HL-60/S4 (cell line): ENCODE measurements around the gene STON2.
"Not testable (repeated sequence)": the region's sequence is repeated elsewhere in the genome, so short reads cannot be mapped to it uniquely, and the experiment has no call there.

Experiments
- in situ Hi-C: fragments of 300-500 bp; cut with MboI; formaldehyde crosslinking; loops from 2 replicates; pipeline ENCODE4 v1.14.3; 2022; ENCODE audit warnings: low sequenced_read_pairs

Gene STON2, protein sequence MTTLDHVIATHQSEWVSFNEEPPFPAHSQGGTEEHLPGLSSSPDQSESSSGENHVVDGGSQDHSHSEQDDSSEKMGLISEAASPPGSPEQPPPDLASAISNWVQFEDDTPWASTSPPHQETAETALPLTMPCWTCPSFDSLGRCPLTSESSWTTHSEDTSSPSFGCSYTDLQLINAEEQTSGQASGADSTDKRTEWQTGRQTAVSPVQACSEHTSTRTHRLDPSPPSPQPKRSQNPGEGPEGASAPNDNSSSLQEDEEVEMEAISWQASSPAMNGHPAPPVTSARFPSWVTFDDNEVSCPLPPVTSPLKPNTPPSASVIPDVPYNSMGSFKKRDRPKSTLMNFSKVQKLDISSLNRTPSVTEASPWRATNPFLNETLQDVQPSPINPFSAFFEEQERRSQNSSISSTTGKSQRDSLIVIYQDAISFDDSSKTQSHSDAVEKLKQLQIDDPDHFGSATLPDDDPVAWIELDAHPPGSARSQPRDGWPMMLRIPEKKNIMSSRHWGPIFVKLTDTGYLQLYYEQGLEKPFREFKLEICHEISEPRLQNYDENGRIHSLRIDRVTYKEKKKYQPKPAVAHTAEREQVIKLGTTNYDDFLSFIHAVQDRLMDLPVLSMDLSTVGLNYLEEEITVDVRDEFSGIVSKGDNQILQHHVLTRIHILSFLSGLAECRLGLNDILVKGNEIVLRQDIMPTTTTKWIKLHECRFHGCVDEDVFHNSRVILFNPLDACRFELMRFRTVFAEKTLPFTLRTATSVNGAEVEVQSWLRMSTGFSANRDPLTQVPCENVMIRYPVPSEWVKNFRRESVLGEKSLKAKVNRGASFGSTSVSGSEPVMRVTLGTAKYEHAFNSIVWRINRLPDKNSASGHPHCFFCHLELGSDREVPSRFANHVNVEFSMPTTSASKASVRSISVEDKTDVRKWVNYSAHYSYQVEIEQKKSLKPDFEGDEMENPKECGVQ

DNA sequence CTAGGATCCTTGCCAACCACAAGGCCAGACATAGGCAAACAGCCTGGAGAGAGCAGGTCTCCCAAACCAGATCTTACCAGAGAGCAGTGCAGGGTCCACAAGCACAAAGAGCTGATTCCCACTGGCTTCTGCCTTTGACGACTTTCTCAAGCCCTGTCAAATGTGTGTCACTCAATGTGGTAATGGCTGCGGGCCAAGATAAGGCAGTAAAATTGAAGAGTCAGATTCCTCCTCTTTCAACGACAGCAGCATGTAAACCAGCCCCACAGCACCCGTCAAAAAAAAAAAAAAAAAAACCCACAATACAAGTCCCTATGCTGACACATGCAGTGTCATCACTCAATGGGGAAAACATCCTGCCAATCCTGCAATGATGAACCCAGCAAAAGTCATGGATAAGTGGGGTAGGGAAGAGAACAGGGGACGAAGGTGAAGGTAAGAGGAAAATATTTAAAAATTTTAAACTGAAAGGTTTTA, at the start of gene STON2:
TSS of gene STON2 (minus strand) at position 123 of the 477 bp plus-strand sequence. CDS start 1,942 bp downstream, outside the sequence.
- in situ Hi-C loops = no loop called here

- in situ Hi-C loops = no loop called here
Measured at GRCh38 chr14:81449576-81449975, 49.5 kb upstream of the STON2 start.

DNA sequence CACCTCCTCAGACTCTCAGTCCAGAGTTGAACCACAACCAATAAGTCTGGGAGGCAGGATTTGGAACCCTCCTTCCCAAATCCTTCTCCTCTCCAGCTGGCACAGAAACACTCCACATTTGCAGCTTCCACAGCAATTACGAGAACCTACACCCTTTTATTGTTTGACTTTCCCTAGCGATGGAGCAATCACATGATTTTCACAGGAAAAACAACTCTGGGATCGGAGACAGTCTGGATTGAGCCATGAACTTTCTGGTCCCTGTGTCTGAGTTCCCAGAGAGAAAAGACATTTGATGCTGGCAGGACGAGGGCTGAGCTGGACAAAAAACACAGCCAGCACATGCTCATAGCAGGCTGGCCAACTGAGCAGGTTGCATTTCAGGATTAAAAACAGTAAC, 49.0 kb upstream of the STON2 start:
- in situ Hi-C loops = no loop called here

DNA sequence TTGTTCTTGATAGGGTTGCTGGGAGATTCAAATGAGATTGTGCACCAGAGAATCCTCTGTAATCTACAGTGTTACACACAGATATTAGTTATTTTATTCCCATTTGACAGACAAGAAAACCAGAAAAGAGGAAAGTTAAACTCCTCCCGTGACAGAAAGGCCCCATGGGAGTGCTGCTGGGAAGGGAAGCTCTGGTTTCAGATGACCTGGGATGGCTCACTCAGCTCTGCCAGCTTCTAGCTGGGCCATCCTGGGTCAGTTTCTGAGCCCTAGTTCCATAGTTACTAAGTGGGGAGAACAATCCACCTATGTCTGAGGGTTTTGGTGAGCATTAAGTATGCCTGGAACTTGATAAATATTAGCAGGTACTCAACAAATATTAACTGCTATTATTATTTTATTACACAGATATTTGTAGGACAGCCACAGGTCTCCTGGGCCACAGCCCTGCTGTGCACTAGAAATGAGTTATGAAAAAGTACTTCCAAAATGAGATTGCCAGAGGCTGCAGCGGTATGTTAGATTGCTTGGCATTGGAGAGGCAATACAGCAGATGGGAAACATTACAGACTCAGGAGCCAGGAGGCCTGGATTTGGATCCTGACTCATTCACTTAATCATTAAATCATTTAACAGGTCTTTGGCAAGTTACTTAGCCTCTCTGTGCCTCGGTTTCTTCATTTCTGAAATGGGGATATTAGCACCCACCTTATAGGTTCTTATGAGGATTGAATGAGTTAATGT, 47.1 kb upstream of the STON2 start:
- in situ Hi-C loops = no loop called here

GRCh38 chr14:81446279-81447007, 46.3 kb upstream of the STON2 start:
- in situ Hi-C loops = no loop called here

DNA sequence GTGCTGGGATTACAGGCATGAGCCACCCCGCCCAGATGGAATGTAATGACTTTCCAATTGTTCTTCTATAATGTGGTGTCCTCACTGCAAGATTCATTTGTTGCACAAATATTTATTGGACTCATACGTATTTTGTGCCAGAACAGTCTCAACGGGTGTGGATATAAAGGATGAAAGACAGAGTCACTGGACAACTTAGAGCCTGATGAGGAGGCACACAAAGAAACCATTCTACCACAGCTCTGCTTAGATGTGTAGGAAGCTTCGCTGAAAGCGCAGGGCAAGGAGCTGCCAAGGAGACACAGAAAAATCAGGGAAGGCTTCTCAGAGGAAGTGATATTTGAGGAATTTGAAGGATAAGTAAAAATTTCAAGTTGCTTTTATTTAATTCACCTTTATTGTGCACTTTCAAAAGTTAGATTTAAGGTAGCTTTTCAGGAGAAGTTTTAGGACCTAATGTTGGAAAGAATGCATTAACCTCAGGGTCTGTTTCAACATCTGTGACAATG, 41.6 kb upstream of the STON2 start:
- in situ Hi-C loops = no loop called here

DNA sequence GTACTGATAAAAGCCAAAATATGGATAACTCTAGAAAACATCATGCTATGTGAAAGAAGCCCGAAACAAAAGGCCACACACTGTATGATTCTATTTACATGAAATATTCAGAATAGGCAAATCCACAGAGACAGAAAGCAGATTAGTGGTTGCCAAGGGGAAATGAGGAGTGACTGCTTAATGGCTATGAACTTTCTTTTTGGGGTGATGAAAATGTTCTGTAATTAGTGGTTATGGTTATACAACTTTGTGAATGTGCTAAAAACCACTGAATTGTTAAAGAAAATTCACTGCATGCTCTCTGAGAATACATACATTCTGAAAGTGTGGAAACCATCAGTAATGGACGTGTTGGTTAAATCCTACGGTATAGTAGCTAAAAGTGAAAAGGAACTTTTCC, 39.9 kb upstream of the STON2 start:
- in situ Hi-C loops = no loop called here

- in situ Hi-C loops = no loop called here
Measured at GRCh38 chr14:81437244-81437643, 37.1 kb upstream of the STON2 start.

- in situ Hi-C loops = no loop called here
Measured at GRCh38 chr14:81436296-81437138, 36.4 kb upstream of the STON2 start.

GRCh38 chr14:81435391-81436295, 35.5 kb upstream of the STON2 start:
- in situ Hi-C loops = no loop called here

DNA sequence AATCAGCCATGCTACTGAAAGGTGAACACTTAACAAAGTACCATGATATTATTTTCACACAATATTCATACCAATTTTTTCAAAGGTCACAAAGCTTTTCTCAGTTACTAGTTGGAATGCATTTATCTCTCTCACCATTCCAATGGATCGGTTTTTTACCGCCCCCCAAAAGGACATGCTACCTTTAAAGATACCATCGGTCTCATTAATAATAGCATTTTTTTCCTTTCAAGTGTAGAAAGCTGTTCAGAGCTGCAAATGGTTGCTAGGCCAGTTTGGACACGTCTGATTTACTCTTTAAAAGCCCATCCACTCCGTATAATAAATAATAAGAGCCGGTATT, 34.9 kb upstream of the STON2 start:
- in situ Hi-C loops = no loop called here

- in situ Hi-C loops = no loop called here
Measured at GRCh38 chr14:81434230-81434629, 34.1 kb upstream of the STON2 start.

DNA sequence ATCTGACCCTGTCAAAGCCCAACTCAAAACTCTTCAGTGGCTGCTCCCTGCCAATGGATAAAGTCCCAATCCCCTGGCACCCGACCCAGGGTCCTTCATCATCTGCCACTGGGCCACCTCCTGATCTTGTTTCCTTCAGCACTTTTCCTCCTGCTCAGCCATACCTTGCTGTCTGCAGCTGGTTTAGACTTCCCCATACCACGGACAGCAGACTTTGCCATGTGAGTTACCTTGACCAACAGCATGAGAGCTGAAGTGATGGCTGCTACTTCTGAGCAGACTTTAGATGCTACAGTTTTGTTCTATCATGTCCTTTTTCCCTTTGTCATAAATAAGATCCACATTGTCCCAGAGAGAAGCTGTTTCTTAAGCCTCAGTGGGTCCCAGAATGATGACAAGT, 33.3 kb upstream of the STON2 start:
- in situ Hi-C loops = no loop called here

GRCh38 chr14:81432219-81432661, 32.1 kb upstream of the STON2 start:
- in situ Hi-C loops = no loop called here

- in situ Hi-C loops = no loop called here
Measured at GRCh38 chr14:81430235-81430634, 30.1 kb upstream of the STON2 start.

GRCh38 chr14:81429749-81430148, 29.6 kb upstream of the STON2 start:
- in situ Hi-C loops = not testable (repeated sequence)

DNA sequence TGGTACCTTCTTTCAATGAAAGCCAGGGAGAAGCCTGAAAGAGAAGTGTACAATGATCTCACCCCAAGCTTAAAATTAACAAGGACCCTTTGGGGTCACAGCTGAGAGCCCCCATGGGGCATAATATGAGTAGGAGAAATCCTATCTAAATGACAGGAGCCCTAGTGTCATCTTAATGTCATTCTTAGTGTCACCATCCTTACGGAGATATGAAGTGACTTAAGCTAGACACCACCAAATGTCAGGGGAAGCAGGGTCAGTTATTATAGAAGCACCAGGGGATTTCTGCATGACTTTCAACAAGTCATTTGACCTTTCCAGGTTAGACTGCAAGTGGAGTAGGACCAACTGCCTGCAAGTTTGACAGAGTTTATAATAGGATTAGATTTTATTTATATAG, 28.9 kb upstream of the STON2 start:
- in situ Hi-C loops = no loop called here

GRCh38 chr14:81427348-81428058, 27.4 kb upstream of the STON2 start:
- in situ Hi-C loops = no loop called here
